HepG2 (cell line): ENCODE measurements around the gene OGFR. TPM values are rescaled to one million over a fixed set of nuclear protein-coding genes. Genes with fewer than 3 reads are reported as not detected.
A peak's percentile ranks its signal among the peaks of the same experiment; 100 is the strongest.

Experiments
- ATM ChIP-seq: fragments of 450-650 bp; IDR thresholded peaks from 2 replicates; pipeline ENCODE4 v1.7.1; 2017; ENCODE audit warnings: mild to moderate bottlenecking, borderline replicate concordance
- FOXJ3 ChIP-seq: sonication (generic); formaldehyde crosslinking; IDR thresholded peaks from 2 replicates; pipeline ENCODE4 v1.4.0; 2020; ENCODE audit warnings: missing genetic modification reagents, mild to moderate bottlenecking, borderline replicate concordance
- MBD4 ChIP-seq: IDR thresholded peaks from 2 replicates; pipeline ENCODE4 v1.6.1; 2012; ENCODE audit warnings: low read length, inconsistent platforms, borderline replicate concordance
- NFATC3 ChIP-seq: sonication (generic); formaldehyde crosslinking; IDR thresholded peaks from 2 replicates; pipeline ENCODE4 v1.5.1; 2020; ENCODE audit warnings: mild to moderate bottlenecking, missing genetic modification reagents
- NR2C2 ChIP-seq: sonication (generic); formaldehyde crosslinking; IDR thresholded peaks from 2 replicates; pipeline ENCODE4 v1.4.0; 2020; ENCODE audit warnings: missing genetic modification reagents, mild to moderate bottlenecking, moderate library complexity, borderline replicate concordance
- PCBP1 ChIP-seq: fragments of 200-400 bp; formaldehyde crosslinking; IDR thresholded peaks from 2 replicates; pipeline ENCODE4 v1.6.1; 2017; ENCODE audit warnings: mild to moderate bottlenecking, low read depth, low read length, borderline replicate concordance
- SMARCC2 ChIP-seq: fragments of 450-650 bp; IDR thresholded peaks from 2 replicates; pipeline ENCODE4 v1.6.1; 2017; ENCODE audit warnings: antibody characterized with exemption, mild to moderate bottlenecking
- SRF ChIP-seq: IDR thresholded peaks from 2 replicates; pipeline ENCODE4 v1.6.1; 2011; ENCODE audit warnings: mild to moderate bottlenecking, low read depth, low read length, moderate library complexity
- U2AF2 ChIP-seq: fragments of 200-400 bp; formaldehyde crosslinking; IDR thresholded peaks from 2 replicates; pipeline ENCODE4 v1.6.1; 2017; ENCODE audit warnings: low read depth, mild to moderate bottlenecking, low read length
- ZNF251 ChIP-seq: sonication (generic); formaldehyde crosslinking; IDR thresholded peaks from 2 replicates; pipeline ENCODE4 v1.9.0; 2021; ENCODE audit warnings: mild to moderate bottlenecking, missing genetic modification reagents
- ZNF335 ChIP-seq: sonication (generic); formaldehyde crosslinking; IDR thresholded peaks from 2 replicates; pipeline ENCODE4 v1.4.0; 2020; ENCODE audit warnings: missing genetic modification reagents
- ZNF382 ChIP-seq: sonication (generic); formaldehyde crosslinking; IDR thresholded peaks from 2 replicates; pipeline ENCODE4 v1.5.0; 2020; ENCODE audit warnings: missing genetic modification reagents, mild to moderate bottlenecking, borderline replicate concordance
- ZNF468 ChIP-seq: sonication (generic); formaldehyde crosslinking; IDR thresholded peaks from 2 replicates; pipeline ENCODE4 v1.8.0; 2022; ENCODE audit warnings: mild to moderate bottlenecking, moderate library complexity, missing genetic modification reagents
- ZNF550 ChIP-seq: sonication (generic); formaldehyde crosslinking; IDR thresholded peaks from 2 replicates; pipeline ENCODE4 v1.4.0; 2020; ENCODE audit warnings: mild to moderate bottlenecking, missing genetic modification reagents, borderline replicate concordance
- ZNF569 ChIP-seq: sonication (generic); formaldehyde crosslinking; IDR thresholded peaks from 2 replicates; pipeline ENCODE4 v1.5.0; 2020; ENCODE audit warnings: mild to moderate bottlenecking, missing genetic modification reagents, moderate library complexity, borderline replicate concordance
- ZNF709 ChIP-seq: sonication (generic); formaldehyde crosslinking; IDR thresholded peaks from 2 replicates; pipeline ENCODE4 v1.5.0; 2020; ENCODE audit warnings: mild to moderate bottlenecking, missing genetic modification reagents
- ZNF720 ChIP-seq: sonication (generic); formaldehyde crosslinking; IDR thresholded peaks from 2 replicates; pipeline ENCODE4 v1.4.0; 2020; ENCODE audit warnings: missing genetic modification reagents
- ZNF747 ChIP-seq: sonication (generic); formaldehyde crosslinking; IDR thresholded peaks from 2 replicates; pipeline ENCODE4 v1.8.1; 2023; ENCODE audit warnings: missing genetic modification reagents, mild to moderate bottlenecking, borderline replicate concordance
- polyA plus RNA-seq, 8 experiments: library from polyadenylated mRNA; depleted of rRNA in 3 of 8; stranded (reverse) in 7 of 8; unstranded in 1 of 8; fragments of >200 nt; fragmentation: Illumina TruSeq in 4 of 8; extraction: Trizol in 4 of 8; gene quantifications; 2 replicates each; pipeline versions ENCODE4 v1.2.1 to v1.2.3, GENCODE V29; 2011 to 2016; ENCODE audit warnings: low read depth in 4 of 8, missing spikeins in 1 of 8, mixed read lengths in 1 of 8; ENCODE audit not compliant: insufficient read depth in 1 of 8
- total RNA-seq, 5 experiments: library from RNA; depleted of rRNA; stranded (reverse); fragments of >200 nt; fragmentation: Illumina TruSeq; extraction: Trizol; gene quantifications; 2 replicates each; pipeline ENCODE4 v1.2.3, GENCODE V29; 2016; ENCODE audit warnings: low read depth in 1 of 5
- TF ChIP-seq, protein P1 (sequence below): sonication (generic); formaldehyde crosslinking; IDR thresholded peaks from 2 replicates; pipeline ENCODE4 v1.4.0; 2020; ENCODE audit warnings: mild to moderate bottlenecking, missing genetic modification reagents
- TF ChIP-seq, protein P2 (sequence below): fragments of 450-650 bp; IDR thresholded peaks from 2 replicates; pipeline ENCODE4 v1.6.1; 2017; ENCODE audit warnings: mild to moderate bottlenecking
- TF ChIP-seq, protein P3 (sequence below): IDR thresholded peaks from 2 replicates; pipeline ENCODE4 v1.6.1; 2016; ENCODE audit warnings: control low read depth

The OGFR gene
- total and polyA plus RNA-seq, 2 of the 13 experiments (the other 11 are each of a cell fraction or from before 2014, with no cell fraction given) = 47.7 to 81.8 TPM

DNA sequence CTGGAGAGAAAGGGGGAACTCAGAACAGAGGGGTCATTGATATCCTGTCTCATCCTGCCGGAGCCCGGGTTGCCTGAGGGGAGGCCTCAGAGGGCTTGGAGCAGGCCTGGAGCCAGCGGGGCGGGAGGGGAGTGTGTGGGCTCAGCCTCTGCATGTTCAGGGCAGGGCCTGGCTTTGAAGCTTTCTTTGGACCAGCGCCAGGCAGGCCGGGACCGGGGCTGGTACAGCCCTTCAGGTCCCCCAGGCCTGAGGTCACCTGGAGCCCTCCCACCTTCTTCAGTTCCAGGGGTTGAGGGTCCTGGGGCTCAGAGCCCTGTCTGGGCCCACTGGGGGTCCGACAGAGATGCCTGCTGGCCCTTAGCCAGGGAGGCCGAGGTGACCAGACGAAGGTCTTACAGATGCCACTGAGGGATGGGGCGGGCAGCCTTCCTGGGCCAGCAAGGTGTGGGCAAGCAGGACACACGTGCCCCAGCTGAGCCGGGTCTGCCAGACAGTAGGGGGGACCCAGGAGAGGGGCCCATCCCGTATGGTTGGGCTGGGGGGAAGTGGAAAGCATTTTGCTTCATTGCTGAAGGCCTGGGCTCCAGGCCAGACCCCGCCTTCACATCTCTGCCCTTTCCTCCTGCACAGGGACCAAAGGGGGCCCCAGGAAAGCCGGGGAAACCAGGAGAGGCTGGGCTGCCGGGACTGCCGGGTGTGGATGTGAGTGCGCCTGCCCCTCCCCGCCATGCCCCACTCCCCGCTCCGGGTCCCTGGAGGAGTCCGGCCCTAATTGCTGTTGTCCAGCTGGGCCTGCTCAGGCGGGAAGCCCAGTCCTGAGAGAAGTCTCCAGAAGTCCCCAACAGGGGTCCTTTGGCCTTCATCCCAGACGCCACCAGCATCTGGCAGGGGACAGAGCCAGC is 14.2 kb downstream of the OGFR start (continued):
- TF ChIP-seq, protein P1, sequence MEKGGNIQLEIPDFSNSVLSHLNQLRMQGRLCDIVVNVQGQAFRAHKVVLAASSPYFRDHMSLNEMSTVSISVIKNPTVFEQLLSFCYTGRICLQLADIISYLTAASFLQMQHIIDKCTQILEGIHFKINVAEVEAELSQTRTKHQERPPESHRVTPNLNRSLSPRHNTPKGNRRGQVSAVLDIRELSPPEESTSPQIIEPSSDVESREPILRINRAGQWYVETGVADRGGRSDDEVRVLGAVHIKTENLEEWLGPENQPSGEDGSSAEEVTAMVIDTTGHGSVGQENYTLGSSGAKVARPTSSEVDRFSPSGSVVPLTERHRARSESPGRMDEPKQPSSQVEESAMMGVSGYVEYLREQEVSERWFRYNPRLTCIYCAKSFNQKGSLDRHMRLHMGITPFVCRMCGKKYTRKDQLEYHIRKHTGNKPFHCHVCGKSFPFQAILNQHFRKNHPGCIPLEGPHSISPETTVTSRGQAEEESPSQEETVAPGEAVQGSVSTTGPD (CRISPR knock-in tag) = peak; percentile 4; the same call in 1 of the 2 replicates
- TF ChIP-seq SMARCC2 (no peak), ZNF382 (CRISPR knock-in tag) (no peak), ZNF709 (CRISPR knock-in tag) (no peak), FOXJ3 (CRISPR knock-in tag) (no peak), ZNF251 (CRISPR knock-in tag) (no peak), ZNF335 (CRISPR knock-in tag) (peak; percentile 42; the same call in 1 of the 2 replicates), ZNF468 (CRISPR knock-in tag) (no peak), ZNF569 (CRISPR knock-in tag) (no peak), ATM (no peak), NR2C2 (CRISPR knock-in tag) (no peak), ZNF747 (CRISPR knock-in tag) (0 out of 2 replicates have a peak, but pooled peaks have one; percentile 63), ZNF720 (CRISPR knock-in tag) (no peak), PCBP1 (peak; percentile 73; the same call in 1 of the 2 replicates), SRF (no peak), NFATC3 (no peak), U2AF2 (no peak), MBD4 (no peak), ZNF550 (CRISPR knock-in tag) (0 out of 2 replicates have a peak, but pooled peaks have one; percentile 94)
- TF ChIP-seq, protein P2, sequence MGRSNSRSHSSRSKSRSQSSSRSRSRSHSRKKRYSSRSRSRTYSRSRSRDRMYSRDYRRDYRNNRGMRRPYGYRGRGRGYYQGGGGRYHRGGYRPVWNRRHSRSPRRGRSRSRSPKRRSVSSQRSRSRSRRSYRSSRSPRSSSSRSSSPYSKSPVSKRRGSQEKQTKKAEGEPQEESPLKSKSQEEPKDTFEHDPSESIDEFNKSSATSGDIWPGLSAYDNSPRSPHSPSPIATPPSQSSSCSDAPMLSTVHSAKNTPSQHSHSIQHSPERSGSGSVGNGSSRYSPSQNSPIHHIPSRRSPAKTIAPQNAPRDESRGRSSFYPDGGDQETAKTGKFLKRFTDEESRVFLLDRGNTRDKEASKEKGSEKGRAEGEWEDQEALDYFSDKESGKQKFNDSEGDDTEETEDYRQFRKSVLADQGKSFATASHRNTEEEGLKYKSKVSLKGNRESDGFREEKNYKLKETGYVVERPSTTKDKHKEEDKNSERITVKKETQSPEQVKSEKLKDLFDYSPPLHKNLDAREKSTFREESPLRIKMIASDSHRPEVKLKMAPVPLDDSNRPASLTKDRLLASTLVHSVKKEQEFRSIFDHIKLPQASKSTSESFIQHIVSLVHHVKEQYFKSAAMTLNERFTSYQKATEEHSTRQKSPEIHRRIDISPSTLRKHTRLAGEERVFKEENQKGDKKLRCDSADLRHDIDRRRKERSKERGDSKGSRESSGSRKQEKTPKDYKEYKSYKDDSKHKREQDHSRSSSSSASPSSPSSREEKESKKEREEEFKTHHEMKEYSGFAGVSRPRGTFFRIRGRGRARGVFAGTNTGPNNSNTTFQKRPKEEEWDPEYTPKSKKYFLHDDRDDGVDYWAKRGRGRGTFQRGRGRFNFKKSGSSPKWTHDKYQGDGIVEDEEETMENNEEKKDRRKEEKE = no peak
- TF ChIP-seq, protein P3, sequence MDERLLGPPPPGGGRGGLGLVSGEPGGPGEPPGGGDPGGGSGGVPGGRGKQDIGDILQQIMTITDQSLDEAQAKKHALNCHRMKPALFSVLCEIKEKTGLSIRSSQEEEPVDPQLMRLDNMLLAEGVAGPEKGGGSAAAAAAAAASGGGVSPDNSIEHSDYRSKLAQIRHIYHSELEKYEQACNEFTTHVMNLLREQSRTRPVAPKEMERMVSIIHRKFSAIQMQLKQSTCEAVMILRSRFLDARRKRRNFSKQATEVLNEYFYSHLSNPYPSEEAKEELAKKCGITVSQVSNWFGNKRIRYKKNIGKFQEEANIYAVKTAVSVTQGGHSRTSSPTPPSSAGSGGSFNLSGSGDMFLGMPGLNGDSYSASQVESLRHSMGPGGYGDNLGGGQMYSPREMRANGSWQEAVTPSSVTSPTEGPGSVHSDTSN (CRISPR knock-in tag) = no peak
